NB4 (cell line): ENCODE results near the gene AFF3.

ENCODE experiments used
- MYC ChIP-seq: IDR thresholded peaks from 2 replicates; pipeline ENCODE4 v1.6.1; 2011; ENCODE audit warnings: low read depth, low read length
- POLR2A ChIP-seq: IDR thresholded peaks from 2 replicates; pipeline ENCODE4 v1.6.1; 2011; ENCODE audit warnings: mild to moderate bottlenecking; ENCODE audit not compliant: insufficient read length; ENCODE audit errors: extremely low read depth
- TF ChIP-seq, protein P1 (sequence below): IDR thresholded peaks from one replicate; pipeline ENCODE4 v1.5.1; 2012; ENCODE audit warnings: low read depth, low read length
- TF ChIP-seq, protein P2 (sequence below): IDR thresholded peaks from 2 replicates; pipeline ENCODE4 v1.6.1; 2011; ENCODE audit warnings: low read depth, low read length

DNA sequence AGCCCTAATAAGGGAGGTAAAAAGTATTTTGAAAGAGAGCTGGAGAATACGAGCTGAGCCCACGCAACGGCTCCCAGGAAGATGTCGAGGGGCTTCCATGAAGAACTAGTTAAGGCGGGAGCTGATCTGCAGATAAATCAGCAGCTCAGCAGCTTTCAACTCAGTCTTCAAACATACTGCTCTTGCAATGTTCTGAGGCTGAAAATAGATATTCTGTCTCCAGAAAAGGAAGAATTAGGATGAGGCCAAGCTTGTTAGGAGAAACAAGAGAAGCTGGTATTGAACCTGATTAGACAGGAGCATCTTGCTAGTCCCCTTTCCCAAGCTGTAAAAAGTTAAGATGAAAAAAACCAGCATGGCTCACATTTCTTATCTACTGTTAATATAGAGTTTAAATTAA is 91.1 kb downstream of the AFF3 start:
- TF ChIP-seq, protein P1, sequence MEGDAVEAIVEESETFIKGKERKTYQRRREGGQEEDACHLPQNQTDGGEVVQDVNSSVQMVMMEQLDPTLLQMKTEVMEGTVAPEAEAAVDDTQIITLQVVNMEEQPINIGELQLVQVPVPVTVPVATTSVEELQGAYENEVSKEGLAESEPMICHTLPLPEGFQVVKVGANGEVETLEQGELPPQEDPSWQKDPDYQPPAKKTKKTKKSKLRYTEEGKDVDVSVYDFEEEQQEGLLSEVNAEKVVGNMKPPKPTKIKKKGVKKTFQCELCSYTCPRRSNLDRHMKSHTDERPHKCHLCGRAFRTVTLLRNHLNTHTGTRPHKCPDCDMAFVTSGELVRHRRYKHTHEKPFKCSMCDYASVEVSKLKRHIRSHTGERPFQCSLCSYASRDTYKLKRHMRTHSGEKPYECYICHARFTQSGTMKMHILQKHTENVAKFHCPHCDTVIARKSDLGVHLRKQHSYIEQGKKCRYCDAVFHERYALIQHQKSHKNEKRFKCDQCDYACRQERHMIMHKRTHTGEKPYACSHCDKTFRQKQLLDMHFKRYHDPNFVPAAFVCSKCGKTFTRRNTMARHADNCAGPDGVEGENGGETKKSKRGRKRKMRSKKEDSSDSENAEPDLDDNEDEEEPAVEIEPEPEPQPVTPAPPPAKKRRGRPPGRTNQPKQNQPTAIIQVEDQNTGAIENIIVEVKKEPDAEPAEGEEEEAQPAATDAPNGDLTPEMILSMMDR: no peak
- no peak for TF ChIP-seq MYC
- TF ChIP-seq, protein P2, sequence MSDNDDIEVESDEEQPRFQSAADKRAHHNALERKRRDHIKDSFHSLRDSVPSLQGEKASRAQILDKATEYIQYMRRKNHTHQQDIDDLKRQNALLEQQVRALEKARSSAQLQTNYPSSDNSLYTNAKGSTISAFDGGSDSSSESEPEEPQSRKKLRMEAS: no peak
- no peak for TF ChIP-seq POLR2A
